MM.1S (cell line): ENCODE data around the gene SEMA6A.

Source experiments
- CTCF ChIP-seq: fragments of 300-600 bp; sonication (generic); IDR thresholded peaks from 2 replicates; pipeline ENCODE4 v1.5.1; 2016; ENCODE audit warnings: antibody characterized with exemption, low read length, mixed read lengths
- EZH2 ChIP-seq: fragments of 300-600 bp; sonication (generic); optimal IDR thresholded peaks from 2 replicates; pipeline ENCODE3; 2017; ENCODE audit warnings: low read depth, mild to moderate bottlenecking, antibody characterized with exemption, low read length, mixed read lengths
- EZH2phosphoT487 ChIP-seq: fragments of 300-600 bp; sonication (generic); IDR thresholded peaks from 2 replicates; pipeline ENCODE4 v1.6.1; 2018; ENCODE audit warnings: antibody characterized with exemption, low read length

GRCh38 chr5:116469631-116470030, 105.0 kb downstream of the SEMA6A start:
- TF ChIP-seq CTCF: no peak
- no peak for TF ChIP-seq EZH2phosphoT487
- no peak for TF ChIP-seq EZH2
